HG03354 (cell line): ENCODE data around the gene ENO3.
"Not testable (repeated sequence)": the region's sequence is repeated elsewhere in the genome, so short reads cannot be mapped to it uniquely, and the experiment has no call there.

Experiments used
- ATAC-seq: cut with Tn5 transposase; IDR thresholded peaks from one replicate; pipeline ENCODE4 v1.9.1; 2021; ENCODE audit warnings: mild to moderate bottlenecking; ENCODE audit not compliant: unreplicated experiment, poor library complexity, severe bottlenecking

The ENO3 gene

DNA sequence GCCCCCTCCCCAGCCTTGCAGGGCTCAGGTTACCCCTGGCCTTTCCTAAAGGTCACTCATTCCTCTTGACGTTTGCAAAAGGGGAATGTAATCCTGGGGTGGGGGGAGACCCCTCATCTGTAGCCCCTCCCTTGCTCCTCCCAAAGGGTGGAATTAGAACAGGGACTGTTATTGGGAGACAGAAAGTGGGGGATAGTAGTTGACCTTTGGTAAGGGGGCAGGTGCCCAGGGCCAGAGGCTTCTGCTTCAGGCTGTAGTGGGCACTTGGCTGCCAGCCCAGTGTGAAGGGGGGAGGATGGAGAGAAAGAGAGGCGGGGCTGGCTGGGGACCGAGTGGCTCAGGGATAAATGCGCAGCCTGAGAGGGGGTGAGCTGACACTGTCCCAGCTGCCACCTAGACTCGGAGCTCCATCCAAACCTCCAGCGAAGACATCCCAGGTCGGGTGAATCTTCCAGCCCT, at the start of gene ENO3:
ENO3 (plus strand) TSS at position 374 of the 459 bp plus-strand sequence. CDS start 711 bp downstream, outside the sequence.
- ATAC-seq, result no peak

GRCh38 chr17:4901648-4902344, 49.1 kb upstream of the ENO3 start:
- no peak for ATAC-seq

DNA sequence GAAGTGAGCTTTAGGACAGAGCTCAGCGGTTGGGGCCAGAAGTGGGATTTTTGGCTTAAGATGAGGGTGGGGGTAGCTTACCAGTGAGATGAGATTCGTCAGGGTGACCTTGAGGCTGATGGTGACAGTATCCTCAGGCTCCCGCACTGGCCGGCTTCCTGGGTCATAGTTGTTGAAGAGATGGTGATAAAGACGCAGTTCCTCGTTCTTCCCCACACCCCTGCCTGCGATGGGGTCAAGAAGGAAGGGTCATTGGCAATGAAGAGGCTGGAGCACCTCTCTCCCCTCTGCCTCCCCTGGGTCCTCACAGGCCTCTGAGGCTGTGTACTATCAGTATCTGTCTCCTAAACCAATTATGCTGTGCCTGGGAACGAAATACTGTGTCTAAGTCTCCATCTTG, 48.4 kb upstream of the ENO3 start:
- no peak for ATAC-seq

- no peak for ATAC-seq
Observed at GRCh38 chr17:4903051-4903818, 47.7 kb upstream of the ENO3 start, which contains the start of gene CHRNE. Gene CHRNE, minus strand, starts transcription at chr17:4903098. Its CDS starts 35 bp downstream, at chr17:4903063.

- not testable (repeated sequence) for ATAC-seq
Observed at GRCh38 chr17:4906642-4907041, 44.3 kb upstream of the ENO3 start.

DNA sequence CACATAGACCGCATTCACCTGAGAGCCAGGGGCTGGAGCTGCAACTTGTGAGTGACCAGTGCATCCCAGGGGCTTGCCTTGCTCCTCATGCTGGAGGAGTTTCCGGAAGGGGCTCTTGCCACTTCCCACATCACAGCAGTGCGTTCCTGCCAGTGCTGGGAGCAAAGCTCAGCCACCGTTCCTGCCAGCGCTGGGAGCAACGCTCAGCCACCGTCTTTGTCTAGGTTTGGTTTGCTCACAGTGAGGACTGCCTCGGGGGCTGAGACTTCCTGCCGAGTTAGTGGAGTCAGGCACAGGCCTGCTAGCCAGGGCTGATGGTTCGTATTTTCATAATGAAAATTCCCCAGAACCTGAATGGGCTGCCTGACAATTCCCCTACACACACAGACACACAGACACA, 42.6 kb upstream of the ENO3 start:
- ATAC-seq, result no peak

GRCh38 chr17:4908711-4909496, 42.0 kb upstream of the ENO3 start:
- no peak for ATAC-seq

DNA sequence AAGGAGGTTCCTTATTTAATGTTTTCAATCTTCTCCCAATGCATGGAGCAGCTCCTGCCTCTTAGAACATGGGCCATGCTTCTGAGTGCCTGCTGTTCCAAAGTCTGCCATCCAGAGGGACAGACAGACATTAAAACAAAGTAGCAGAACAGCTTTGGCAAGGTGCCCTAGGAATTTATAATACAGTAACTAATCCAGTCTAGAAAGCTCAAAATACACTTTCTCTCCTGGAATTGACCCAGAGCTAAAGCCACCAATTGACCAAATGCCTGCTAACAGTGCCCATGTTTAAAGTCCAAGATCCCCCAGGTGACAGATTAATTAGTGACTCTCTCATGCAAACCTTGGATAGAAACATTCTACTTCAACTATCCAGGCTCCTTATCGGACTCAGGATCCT, 36.9 kb upstream of the ENO3 start:
- no peak for ATAC-seq

DNA sequence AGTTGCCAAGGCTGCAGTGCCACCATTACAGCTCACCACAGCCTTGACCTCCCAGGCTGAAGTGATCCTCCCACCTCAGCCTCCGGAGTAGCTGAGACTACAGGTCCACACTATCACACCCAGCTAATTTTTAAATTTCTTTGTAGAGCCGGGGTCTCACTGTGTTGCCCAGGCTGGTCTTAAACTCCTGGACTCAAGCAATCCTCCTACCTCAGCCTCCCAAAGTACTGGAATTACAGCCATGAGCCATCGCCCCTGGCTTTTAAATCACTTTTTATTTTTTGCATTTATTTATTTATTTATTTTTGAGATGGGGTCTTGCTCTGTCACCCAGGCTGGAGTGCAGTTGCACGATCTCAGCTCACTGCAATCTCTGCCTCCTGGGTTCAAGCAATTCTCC, 36.4 kb upstream of the ENO3 start:
- not testable (repeated sequence) for ATAC-seq

DNA sequence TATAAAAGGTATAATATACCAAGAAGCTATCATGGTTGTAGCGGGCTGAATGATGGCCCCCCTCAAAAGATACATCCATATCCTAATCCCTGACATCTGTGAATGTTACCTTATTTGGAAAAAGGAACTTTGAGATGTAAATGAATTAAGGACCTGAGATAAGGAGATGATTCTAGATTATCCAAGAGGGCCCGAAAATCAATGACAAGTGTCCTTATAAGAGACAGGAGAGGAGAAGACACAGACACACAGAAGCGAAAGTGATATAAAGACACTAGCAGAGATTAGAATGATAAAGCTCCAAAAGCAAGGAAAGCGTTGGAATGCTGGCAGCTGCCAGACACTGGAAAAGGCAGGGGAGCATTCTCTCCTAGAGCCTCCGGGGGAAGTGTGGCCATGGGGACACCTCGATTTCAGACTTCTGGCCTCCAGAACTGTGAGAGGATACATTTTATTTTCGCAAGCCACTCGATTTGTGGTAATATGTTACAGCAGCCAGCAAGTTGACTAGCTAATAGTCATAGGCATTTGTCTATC, 31.3 kb upstream of the ENO3 start:
- no peak for ATAC-seq

DNA sequence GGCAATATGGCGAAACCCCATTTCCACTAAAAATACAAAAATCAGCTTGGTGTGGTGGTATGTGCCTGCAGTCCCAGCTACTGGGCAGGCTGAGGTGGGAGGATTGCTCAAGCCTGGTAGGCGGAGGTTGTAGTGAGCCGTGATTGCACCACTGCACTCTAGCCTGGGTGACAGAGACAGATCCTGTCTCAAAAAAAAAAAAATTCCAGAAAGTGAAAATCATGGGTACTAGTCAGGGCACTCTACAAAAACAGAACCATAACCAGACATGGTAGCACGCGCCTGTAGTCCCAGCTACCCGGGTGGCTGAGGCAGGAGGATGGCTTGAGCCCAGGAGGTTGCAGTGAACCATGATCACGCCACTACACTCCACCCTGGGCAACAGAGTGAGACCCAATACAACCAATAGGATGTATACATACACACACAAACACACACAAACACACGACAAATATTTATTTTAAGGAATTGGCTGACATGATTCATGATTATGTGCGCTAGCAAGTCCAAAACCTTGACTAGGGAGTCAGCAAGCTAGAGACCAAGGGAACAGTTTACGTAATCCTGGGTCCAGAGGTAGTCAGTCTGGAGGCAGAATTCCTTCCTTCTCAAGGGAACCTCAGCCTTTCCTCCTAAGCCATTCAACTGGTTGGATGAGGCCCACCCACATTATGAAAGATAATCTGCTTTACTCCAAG, 30.4 kb upstream of the ENO3 start:
- no peak for ATAC-seq

- no peak for ATAC-seq
Observed at GRCh38 chr17:4921320-4921719, 29.6 kb upstream of the ENO3 start.

GRCh38 chr17:4926577-4927335, 24.2 kb upstream of the ENO3 start:
- not testable (repeated sequence) for ATAC-seq

- ATAC-seq, result no peak
Observed at GRCh38 chr17:4928881-4929280, 22.0 kb upstream of the ENO3 start.

DNA sequence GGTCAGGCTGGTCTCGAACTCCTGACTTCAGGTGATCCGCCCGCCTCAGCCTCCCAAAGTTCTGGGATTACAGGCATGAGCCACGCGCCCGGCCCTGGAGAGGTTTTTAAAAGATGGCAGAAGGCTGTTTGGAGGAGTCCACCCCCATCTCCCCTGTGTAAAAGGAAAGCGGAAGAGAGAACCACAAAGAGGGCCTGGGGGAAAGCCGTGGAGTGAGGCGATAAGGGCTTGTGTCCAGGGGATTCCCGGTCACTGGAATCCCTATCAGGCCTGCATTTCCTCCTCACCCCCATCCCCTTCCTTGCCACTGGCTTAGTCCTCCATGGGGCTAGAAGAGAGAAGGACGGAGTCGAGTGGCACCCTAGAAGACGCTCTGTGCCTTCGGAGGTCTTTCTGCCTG, 19.0 kb upstream of the ENO3 start, which contains the start of gene GP1BA:
GP1BA (plus strand) TSS at position 315 of the 400 bp plus-strand sequence. CDS start 328 bp downstream, outside the sequence.
- ATAC-seq, result no peak

DNA sequence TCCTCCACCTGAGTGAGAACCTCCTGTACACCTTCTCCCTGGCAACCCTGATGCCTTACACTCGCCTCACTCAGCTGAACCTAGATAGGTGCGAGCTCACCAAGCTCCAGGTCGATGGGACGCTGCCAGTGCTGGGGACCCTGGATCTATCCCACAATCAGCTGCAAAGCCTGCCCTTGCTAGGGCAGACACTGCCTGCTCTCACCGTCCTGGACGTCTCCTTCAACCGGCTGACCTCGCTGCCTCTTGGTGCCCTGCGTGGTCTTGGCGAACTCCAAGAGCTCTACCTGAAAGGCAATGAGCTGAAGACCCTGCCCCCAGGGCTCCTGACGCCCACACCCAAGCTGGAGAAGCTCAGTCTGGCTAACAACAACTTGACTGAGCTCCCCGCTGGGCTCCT, 18.2 kb upstream of the ENO3 start:
- no peak for ATAC-seq

DNA sequence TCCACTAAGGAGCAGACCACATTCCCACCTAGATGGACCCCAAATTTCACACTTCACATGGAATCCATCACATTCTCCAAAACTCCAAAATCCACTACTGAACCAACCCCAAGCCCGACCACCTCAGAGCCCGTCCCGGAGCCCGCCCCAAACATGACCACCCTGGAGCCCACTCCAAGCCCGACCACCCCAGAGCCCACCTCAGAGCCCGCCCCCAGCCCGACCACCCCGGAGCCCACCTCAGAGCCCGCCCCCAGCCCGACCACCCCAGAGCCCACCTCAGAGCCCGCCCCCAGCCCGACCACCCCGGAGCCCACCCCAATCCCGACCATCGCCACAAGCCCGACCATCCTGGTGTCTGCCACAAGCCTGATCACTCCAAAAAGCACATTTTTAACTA, 17.3 kb upstream of the ENO3 start:
- no peak for ATAC-seq

GRCh38 chr17:4934173-4934979, 16.5 kb upstream of the ENO3 start:
- ATAC-seq, result no peak
